ENCODE results near the gene PXMP2. TPM values are rescaled to one million over a fixed set of nuclear protein-coding genes. Genes with fewer than 3 reads are reported as not detected.

The PXMP2 gene
- total RNA-seq, 1 donor from 2014 or later, result 15.0 TPM

- Histone ChIP-seq H3K36me3 (no peaks in the 10 kb centered on the region), H3K27me3 (no peaks in the 10 kb centered on the region), H3K9me3 (no peaks in the 10 kb centered on the region), H3K4me3 (no peak overlapping the region), H3K4me1 (peaks cover 19% of the 10 kb centered on the region), H3K27ac (no peak overlapping the region)
- TF ChIP-seq CTCF (IDR thresholded peaks at IDR 0.05), result no peak
- no peak for TF ChIP-seq POLR2AphosphoS5 (IDR thresholded peaks at IDR 0.05; ENCODE audit: insufficient read depth in 1 of 2, low read depth in 1 of 2)
- TF ChIP-seq POLR2A (IDR thresholded peaks at IDR 0.05), result no peak
- no peak for DNase-seq (ENCODE audit: extremely low spot score in 2 of 2)
- intact Hi-C loops (cut with DNase I), result no loop called here
These were observed 19.9 kb downstream of the PXMP2 start for GRCh38 chr12:132707241-132707640.

DNA sequence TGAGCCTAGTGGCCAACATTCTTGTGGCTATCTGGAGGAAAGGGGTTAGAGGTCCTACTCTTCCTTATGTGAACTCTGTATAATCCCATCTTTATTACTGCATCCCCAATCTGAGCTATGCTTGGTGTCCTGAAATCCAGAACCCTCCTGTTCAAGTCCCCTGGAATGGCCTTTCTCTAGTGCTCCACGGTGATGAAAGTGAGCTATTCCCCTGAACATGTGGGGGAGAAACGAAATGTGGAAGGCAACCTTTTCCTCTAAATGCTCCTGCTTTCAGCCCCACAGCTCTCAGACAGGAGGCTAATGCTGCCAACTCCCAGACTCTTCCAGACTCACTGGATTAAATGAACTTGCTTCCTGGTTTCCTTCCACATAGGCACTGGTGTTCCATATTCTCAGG is 20.8 kb downstream of the PXMP2 start:
- Histone ChIP-seq H3K27me3 (no peaks in the 10 kb centered on the region), H3K4me1 (peaks cover 27% of the 10 kb centered on the region), H3K27ac (no peak overlapping the region), H3K36me3 (no peaks in the 10 kb centered on the region), H3K4me3 (no peak overlapping the region), H3K9me3 (no peaks in the 10 kb centered on the region)
- no peak for DNase-seq (ENCODE audit: extremely low spot score in 2 of 2)
- TF ChIP-seq POLR2A (IDR thresholded peaks at IDR 0.05) (no peak), POLR2AphosphoS5 (IDR thresholded peaks at IDR 0.05; ENCODE audit: insufficient read depth in 1 of 2, low read depth in 1 of 2) (no peak), CTCF (IDR thresholded peaks at IDR 0.05) (no peak)
- intact Hi-C loops (cut with DNase I), result no loop called here

DNA sequence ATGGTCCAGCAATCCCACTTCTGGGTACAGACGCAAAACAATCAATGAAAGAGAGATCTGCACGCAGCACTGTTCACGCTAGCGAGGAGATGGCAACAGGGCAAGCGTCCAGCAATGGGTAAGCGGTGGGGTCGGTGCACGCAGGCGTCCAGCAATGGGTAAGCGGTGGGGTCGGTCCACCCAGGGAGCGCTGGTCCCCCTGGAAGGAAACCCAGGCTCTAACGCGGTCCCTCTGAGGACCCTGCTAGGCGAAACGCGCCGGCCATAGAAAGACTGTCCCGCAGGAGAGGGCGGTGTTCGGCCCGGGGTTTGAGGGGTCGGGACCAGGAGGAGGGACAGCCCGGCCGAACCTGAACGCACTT is 22.6 kb downstream of the PXMP2 start:
- Histone ChIP-seq H3K4me1 (peaks cover 27% of the 10 kb centered on the region), H3K36me3 (peaks cover 0 to 5% of the 10 kb centered on the region in 2 donors), H3K4me3 (peak overlapping the region; percentile 65 to 66), H3K27ac (peak overlapping the region; percentile 68), H3K27me3 (no peaks in the 10 kb centered on the region), H3K9me3 (no peaks in the 10 kb centered on the region)
- DNase-seq (ENCODE audit: extremely low spot score in 2 of 2), result no peak
- intact Hi-C loops (cut with DNase I), result no loop called here
- TF ChIP-seq CTCF (IDR thresholded peaks at IDR 0.05) (no peak), POLR2AphosphoS5 (IDR thresholded peaks at IDR 0.05; ENCODE audit: insufficient read depth in 1 of 2, low read depth in 1 of 2) (no peak), POLR2A (IDR thresholded peaks at IDR 0.05) (no peak)

GRCh38 chr12:132710405-132711079 is 23.2 kb downstream of the PXMP2 start, which contains the start of gene PGAM5:
Gene PGAM5, plus strand, starts transcription at chr12:132710842. Its CDS starts 35 bp downstream, at chr12:132710877.
- H3K36me3 ChIP-seq, result peaks cover 0 to 7% of the 10 kb centered on the region in 2 donors
- H3K9me3 ChIP-seq, result no peaks in the 10 kb centered on the region
- TF ChIP-seq POLR2AphosphoS5 (IDR thresholded peaks at IDR 0.05; ENCODE audit: insufficient read depth in 1 of 2, low read depth in 1 of 2) (peak; percentile 51 to 79), CTCF (IDR thresholded peaks at IDR 0.05) (no peak)
- H3K27me3 ChIP-seq, result no peaks in the 10 kb centered on the region
- H3K4me3 ChIP-seq, result peak within 1 kb of the TSS; percentile 65 to 66
- peaks cover 27% of the 10 kb centered on the region for H3K4me1 ChIP-seq
- intact Hi-C loops (cut with DNase I), result no loop called here
- H3K27ac ChIP-seq, result peak within 1 kb of the TSS; percentile 68
- DNase-seq (ENCODE audit: extremely low spot score in 2 of 2), result no peak

GRCh38 chr12:132711080-132711843 is 23.9 kb downstream of the PXMP2 start:
- peak overlapping the region; percentile 27 for H3K27ac ChIP-seq
- no peak for TF ChIP-seq POLR2A (IDR thresholded peaks at IDR 0.05)
- no peak for TF ChIP-seq CTCF (IDR thresholded peaks at IDR 0.05)

More at GRCh38 chr12:132711080-132711843, 23.9 kb downstream of the PXMP2 start:
- intact Hi-C loops (cut with DNase I), result no loop called here
- Histone ChIP-seq H3K36me3 (peaks cover 0 to 7% of the 10 kb centered on the region in 2 donors), H3K4me1 (peaks cover 27% of the 10 kb centered on the region), H3K27me3 (no peaks in the 10 kb centered on the region), H3K4me3 (peak overlapping the region; percentile 65 to 66), H3K9me3 (no peaks in the 10 kb centered on the region)
- DNase-seq (ENCODE audit: extremely low spot score in 2 of 2), result no peak
